ENCODE results near the gene LTBP4. TPM values are rescaled to one million over a fixed set of nuclear protein-coding genes. Genes with fewer than 3 reads are reported as not detected.

LTBP4 gene
- total and polyA plus RNA-seq, 7 experiments from 2014 or later: 21.8 to 116 (median 106) TPM

DNA sequence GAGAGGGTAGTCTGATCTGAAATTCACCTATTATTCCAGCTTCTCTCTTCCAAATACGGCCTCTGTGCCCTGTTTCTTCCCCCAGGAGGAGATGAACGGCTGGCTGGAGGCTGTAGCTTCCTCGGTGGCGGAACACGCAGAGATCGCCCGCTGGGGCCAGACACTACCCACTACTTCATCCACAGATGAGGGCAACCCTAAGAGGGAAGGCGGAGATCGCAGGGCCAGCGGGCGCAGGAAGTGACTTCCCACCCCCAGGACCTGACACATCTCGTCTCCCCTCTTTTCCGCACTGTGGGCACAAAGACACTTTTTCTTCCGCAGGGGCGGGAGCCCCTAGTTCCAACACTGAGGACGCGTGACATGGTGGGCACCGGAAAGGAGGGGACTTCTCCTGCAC lies 25.8 kb upstream of the LTBP4 start:
- peaks cover 0 to 10% (median 4%) of the 10 kb centered on the region in 5 donors for H3K36me3 Mint-ChIP-seq
- Histone ChIP-seq H3K4me3 (ENCODE audit: low read length) (no peak overlapping the region), H3K36me3 (ENCODE audit: control insufficient read depth in 2 of 3, insufficient read depth in 3 of 3, low read length in 3 of 3) (peaks cover 0 to 16% (median 0%) of the 10 kb centered on the region in 3 experiments), H3K27me3 (ENCODE audit: control insufficient read depth in 2 of 2, insufficient read depth in 2 of 2, low read length in 2 of 2) (no peaks in the 10 kb centered on the region), H3K27ac (ENCODE audit: low read depth, low read length) (peak overlapping the region; percentile 77), H3K4me1 (ENCODE audit: control insufficient read depth in 2 of 2, insufficient read depth in 2 of 2, low read length in 2 of 2) (peaks cover 17 to 30% of the 10 kb centered on the region in 2 donors), H3K9me3 (ENCODE audit: control insufficient read depth in 2 of 3, low read length in 3 of 3) (no peaks in the 10 kb centered on the region)
- H3K27ac Mint-ChIP-seq: peak overlapping the region in 7 of 9 donors; percentile 43 to 84 (median 77)
- CTCF ChIA-PET: no interaction called here
- POLR2A ChIA-PET: interaction anchor here (0.6 to 1.5 kb wide), 4 partner anchors 29 to 989 kb away, joined by 3 to 5 read pairs (median 4); no protein-coding TSS in a partner anchor
- peak overlapping the region; percentile 25 to 94 (median 60) for H3K4me3 Mint-ChIP-seq
- peaks cover 20 to 32% (median 26%) of the 10 kb centered on the region in 7 donors for H3K4me1 Mint-ChIP-seq
- peaks cover 0 to 4% (median 0%) of the 10 kb centered on the region in 11 donors for H3K9me3 Mint-ChIP-seq
- DNase-seq (no peak), ATAC-seq (no peak)
- intact Hi-C loops (cut with micrococcal nuclease): loop anchor here in 1 of 2 donors (10.0 kb wide), 2 partner anchors 139 to 689 kb away; partner anchors contain the start of genes COQ8B, HNRNPUL1 and ITPKC
- peaks cover 0 to 3% (median 0%) of the 10 kb centered on the region in 5 donors for H3K27me3 Mint-ChIP-seq

DNA sequence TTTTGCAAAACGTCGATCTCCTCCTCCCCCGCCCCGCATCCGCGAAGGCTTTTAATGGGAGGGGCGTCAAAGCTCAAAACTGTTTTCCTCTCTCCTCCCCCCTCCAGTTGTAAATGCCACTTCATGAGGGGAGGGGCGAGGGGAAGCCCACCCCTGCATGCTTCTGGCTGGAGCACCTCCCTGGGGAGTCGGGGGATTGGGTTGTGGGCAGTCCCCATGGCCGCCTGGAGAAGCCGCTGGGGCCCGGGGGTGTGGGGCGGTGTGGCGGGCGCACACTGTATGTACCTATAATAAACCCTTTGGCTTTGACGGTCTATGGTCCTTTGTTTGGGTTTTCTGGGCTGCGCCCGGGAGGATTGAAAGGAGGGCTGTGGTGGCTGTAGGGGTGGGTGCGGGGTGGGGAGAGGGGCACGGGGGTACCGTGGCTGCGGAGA lies 25.0 kb upstream of the LTBP4 start:
- Histone ChIP-seq H3K27ac (ENCODE audit: low read depth, low read length) (peak overlapping the region; percentile 77), H3K4me1 (ENCODE audit: control insufficient read depth in 2 of 2, insufficient read depth in 2 of 2, low read length in 2 of 2) (peaks cover 14 to 24% of the 10 kb centered on the region in 2 donors)

DNA sequence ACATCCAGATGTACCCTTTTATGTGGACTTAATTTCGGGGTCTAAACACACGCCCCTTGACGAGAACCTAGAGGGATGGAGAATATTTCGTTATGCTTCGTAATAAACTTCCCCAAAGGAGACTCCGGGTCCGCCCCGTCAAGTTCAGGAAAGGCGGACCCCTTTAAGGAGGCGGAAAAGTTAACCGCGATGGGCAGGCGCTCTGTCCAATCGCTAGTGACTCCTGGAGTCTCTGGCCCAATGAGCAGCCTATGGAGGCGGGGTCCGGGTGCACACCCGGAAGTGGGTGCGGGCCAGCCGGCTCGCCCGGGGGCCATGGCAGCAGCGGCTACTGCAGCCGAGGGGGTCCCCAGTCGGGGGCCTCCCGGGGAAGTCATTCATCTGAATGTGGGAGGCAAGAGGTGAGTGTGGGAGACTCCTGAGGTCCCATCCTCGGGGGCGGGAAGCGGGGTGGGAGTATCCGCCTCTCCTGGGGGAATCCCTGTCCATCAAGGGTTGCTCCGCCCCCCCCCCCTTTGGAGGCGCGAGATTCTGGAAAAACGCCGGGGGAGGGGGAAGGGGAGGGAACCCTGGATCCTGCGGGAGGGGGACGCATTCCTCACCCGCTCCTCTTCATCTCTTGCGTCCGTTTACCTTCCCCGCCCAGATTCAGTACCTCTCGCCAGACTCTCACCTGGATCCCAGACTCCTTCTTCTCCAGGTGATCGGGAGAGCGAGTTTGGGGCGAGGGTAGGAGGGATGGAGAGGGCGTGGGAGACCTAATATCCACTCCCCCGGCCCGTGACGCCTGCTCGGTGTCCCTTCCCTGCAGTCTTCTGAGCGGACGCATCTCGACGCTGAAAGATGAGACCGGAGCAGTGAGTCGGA lies 24.4 kb upstream of the LTBP4 start, which contains the start of gene SHKBP1:
Gene SHKBP1 (plus strand): TSS at position 289 of the 867 bp plus-strand sequence. CDS start 27 bp downstream, at position 316.
- H3K4me3 ChIP-seq (ENCODE audit: low read length): peak within 1 kb of the TSS; percentile 84
- POLR2A ChIA-PET: interaction anchor here (0.5 kb wide), 1 partner anchor 599 kb away, joined by 3 read pairs; no protein-coding TSS in a partner anchor

More for the DNA sequence above, 25.0 kb upstream of the LTBP4 start:
- H3K4me3 ChIP-seq (ENCODE audit: low read length): peak overlapping the region; percentile 84
- peak; percentile 19 for ATAC-seq
- POLR2A ChIA-PET: interaction anchor here (0.6 to 1.5 kb wide), 3 partner anchors 29 to 988 kb away, joined by 3 to 5 read pairs (median 3); no protein-coding TSS in a partner anchor
- H3K4me1 Mint-ChIP-seq: peaks cover 17 to 26% (median 21%) of the 10 kb centered on the region in 7 donors
- H3K36me3 Mint-ChIP-seq: peaks cover 0 to 14% (median 8%) of the 10 kb centered on the region in 5 donors
- peak overlapping the region; percentile 79 to 94 (median 87) for H3K27ac Mint-ChIP-seq
- intact Hi-C loops (cut with micrococcal nuclease): loop anchor here (1.0 to 10.0 kb wide), 9 partner anchors 22 to 821 kb away; partner anchors contain the start of genes BCKDHA (in 1 of the 2), COQ8B (in 1 of the 2), EXOSC5 (in 1 of the 2) and HNRNPUL1 (in 1 of the 2)
- H3K27me3 ChIP-seq (ENCODE audit: control insufficient read depth in 2 of 2, insufficient read depth in 2 of 2, low read length in 2 of 2): no peaks in the 10 kb centered on the region
- no peaks in the 10 kb centered on the region for H3K9me3 ChIP-seq (ENCODE audit: control insufficient read depth in 2 of 3, low read length in 3 of 3)
- peaks cover 0 to 25% (median 7%) of the 10 kb centered on the region in 3 experiments for H3K36me3 ChIP-seq (ENCODE audit: control insufficient read depth in 2 of 3, insufficient read depth in 3 of 3, low read length in 3 of 3)
- no peaks in the 10 kb centered on the region for H3K27me3 Mint-ChIP-seq
- H3K4me3 Mint-ChIP-seq: peak overlapping the region; percentile 80 to 96 (median 89)
- DNase-seq: peak in 3 of 9 donors; percentile 38 to 49 (median 45)
- no peaks in the 10 kb centered on the region for H3K9me3 Mint-ChIP-seq
- CTCF ChIA-PET: interaction anchor here (0.7 kb wide), 1 partner anchor 60 kb away, joined by 4 read pairs; no protein-coding TSS in a partner anchor

DNA sequence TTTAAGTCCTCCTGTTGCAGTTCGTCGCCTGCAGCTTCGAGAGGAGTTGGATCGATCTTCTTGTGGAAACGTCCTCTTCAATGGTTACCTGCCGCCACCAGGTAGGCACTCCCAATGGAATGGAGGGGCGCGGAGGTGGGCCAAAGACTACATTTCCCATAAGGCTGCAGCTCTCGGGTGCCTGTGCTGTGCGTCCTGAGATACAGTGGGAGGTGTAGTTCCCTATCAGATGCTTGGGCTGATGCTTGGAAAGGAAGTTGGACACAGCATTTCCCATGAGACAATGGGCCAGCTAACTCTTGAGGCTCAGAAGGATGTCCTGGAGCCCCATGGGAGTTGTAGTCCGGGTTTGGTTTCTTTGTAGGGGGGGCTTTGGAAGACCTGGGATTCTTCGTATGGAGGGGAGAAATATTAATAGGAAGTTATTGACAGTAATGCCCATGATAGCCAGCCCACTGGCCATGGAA lies 22.7 kb upstream of the LTBP4 start:
- POLR2A ChIA-PET: interaction anchor here (0.5 to 1.6 kb wide), 6 partner anchors 8 to 1543 kb away, joined by 3 to 9 read pairs (median 3); no protein-coding TSS in a partner anchor
- H3K4me3 ChIP-seq (ENCODE audit: low read length): no peak overlapping the region
- DNase-seq: peak in 1 of 9 donors; percentile 24
- Mint-ChIP-seq H3K36me3 (peaks cover 5 to 26% (median 12%) of the 10 kb centered on the region in 5 donors), H3K9me3 (no peaks in the 10 kb centered on the region), H3K27me3 (no peaks in the 10 kb centered on the region), H3K27ac (peak overlapping the region in 4 of 9 donors; percentile 32 to 87 (median 70)), H3K4me1 (peaks cover 16 to 26% (median 23%) of the 10 kb centered on the region in 7 donors), H3K4me3 (peak overlapping the region; percentile 57 to 96 (median 88))
- H3K9me3 ChIP-seq (ENCODE audit: control insufficient read depth in 2 of 3, low read length in 3 of 3): no peaks in the 10 kb centered on the region
- CTCF ChIA-PET: interaction anchor here (0.7 kb wide), 1 partner anchor 27 kb away, joined by 3 read pairs; no protein-coding TSS in a partner anchor
- intact Hi-C loops (cut with micrococcal nuclease): loop anchor here in 1 of 2 donors (10.0 kb wide), 2 partner anchors 136 to 686 kb away; partner anchors contain the start of genes COQ8B, HNRNPUL1 and ITPKC
- ATAC-seq: peak; percentile 26
- H3K4me1 ChIP-seq (ENCODE audit: control insufficient read depth in 2 of 2, insufficient read depth in 2 of 2, low read length in 2 of 2): peaks cover 14 to 22% of the 10 kb centered on the region in 2 donors
- no peak overlapping the region for H3K27ac ChIP-seq (ENCODE audit: low read depth, low read length)
- H3K27me3 ChIP-seq (ENCODE audit: control insufficient read depth in 2 of 2, insufficient read depth in 2 of 2, low read length in 2 of 2): no peaks in the 10 kb centered on the region
- H3K36me3 ChIP-seq (ENCODE audit: control insufficient read depth in 2 of 3, insufficient read depth in 3 of 3, low read length in 3 of 3): peaks cover 0 to 48% (median 16%) of the 10 kb centered on the region in 3 experiments

More for the DNA sequence above, 24.4 kb upstream of the LTBP4 start, which contains the start of gene SHKBP1:
- Mint-ChIP-seq H3K27ac (peak within 1 kb of the TSS; percentile 79 to 96 (median 87)), H3K4me1 (peaks cover 16 to 26% (median 20%) of the 10 kb centered on the region in 7 donors), H3K9me3 (no peaks in the 10 kb centered on the region), H3K27me3 (no peaks in the 10 kb centered on the region), H3K36me3 (peaks cover 0 to 20% (median 8%) of the 10 kb centered on the region in 5 donors), H3K4me3 (peak within 1 kb of the TSS; percentile 80 to 96 (median 90))
- CTCF ChIA-PET: interaction anchor here (0.7 kb wide), 1 partner anchor 60 kb away, joined by 4 read pairs; no protein-coding TSS in a partner anchor
- intact Hi-C loops (cut with micrococcal nuclease): loop anchor here (1.0 to 10.0 kb wide), 9 partner anchors 21 to 820 kb away; partner anchors contain the start of genes BCKDHA (in 1 of the 2), COQ8B (in 1 of the 2), EXOSC5 (in 1 of the 2) and HNRNPUL1 (in 1 of the 2)
- no peaks in the 10 kb centered on the region for H3K27me3 ChIP-seq (ENCODE audit: control insufficient read depth in 2 of 2, insufficient read depth in 2 of 2, low read length in 2 of 2)
- H3K4me1 ChIP-seq (ENCODE audit: control insufficient read depth in 2 of 2, insufficient read depth in 2 of 2, low read length in 2 of 2): peaks cover 14 to 22% of the 10 kb centered on the region in 2 donors
- ATAC-seq: peak; percentile 97
- peaks cover 0 to 31% (median 12%) of the 10 kb centered on the region in 3 experiments for H3K36me3 ChIP-seq (ENCODE audit: control insufficient read depth in 2 of 3, insufficient read depth in 3 of 3, low read length in 3 of 3)
- peak within 1 kb of the TSS; percentile 77 for H3K27ac ChIP-seq (ENCODE audit: low read depth, low read length)
- no peaks in the 10 kb centered on the region for H3K9me3 ChIP-seq (ENCODE audit: control insufficient read depth in 2 of 3, low read length in 3 of 3)
- peak; percentile 84 to 93 (median 92) for DNase-seq

DNA sequence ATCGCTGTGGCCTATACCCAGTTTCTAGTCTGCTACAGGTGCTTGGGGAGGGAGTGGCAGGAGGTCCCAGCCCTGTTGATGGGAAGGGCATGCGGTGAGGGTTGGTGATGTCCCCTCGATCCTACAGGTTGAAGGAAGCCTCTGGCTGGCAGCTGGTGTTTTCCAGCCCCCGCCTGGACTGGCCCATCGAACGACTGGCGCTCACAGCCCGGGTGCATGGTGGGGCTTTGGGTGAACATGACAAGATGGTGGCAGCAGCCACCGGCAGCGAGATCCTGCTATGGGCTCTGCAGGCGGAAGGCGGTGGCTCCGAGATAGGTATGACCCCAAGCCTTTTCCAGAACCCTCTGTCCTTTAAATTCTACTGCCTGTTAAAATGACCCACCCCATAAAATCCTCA lies 20.6 kb upstream of the LTBP4 start:
- peaks cover 9 to 67% (median 20%) of the 10 kb centered on the region in 3 experiments for H3K36me3 ChIP-seq (ENCODE audit: control insufficient read depth in 2 of 3, insufficient read depth in 3 of 3, low read length in 3 of 3)
- intact Hi-C loops (cut with micrococcal nuclease): no loop called here
- Mint-ChIP-seq H3K4me3 (no peak overlapping the region), H3K36me3 (peaks cover 5 to 35% (median 16%) of the 10 kb centered on the region in 5 donors), H3K27me3 (no peaks in the 10 kb centered on the region), H3K4me1 (peaks cover 20 to 24% (median 23%) of the 10 kb centered on the region in 7 donors), H3K9me3 (no peaks in the 10 kb centered on the region), H3K27ac (peak overlapping the region in 1 of 9 donors; percentile 24)
- H3K27ac ChIP-seq (ENCODE audit: low read depth, low read length): no peak overlapping the region
- H3K9me3 ChIP-seq (ENCODE audit: control insufficient read depth in 2 of 3, low read length in 3 of 3): no peaks in the 10 kb centered on the region
- POLR2A ChIA-PET: no interaction called here
- H3K4me3 ChIP-seq (ENCODE audit: low read length): no peak overlapping the region
- no peak for DNase-seq
- CTCF ChIA-PET: interaction anchor here (0.6 kb wide), 1 partner anchor 20 kb away, joined by 3 read pairs; the partner anchor contains the start of gene LTBP4
- peaks cover 14 to 22% of the 10 kb centered on the region in 2 donors for H3K4me1 ChIP-seq (ENCODE audit: control insufficient read depth in 2 of 2, insufficient read depth in 2 of 2, low read length in 2 of 2)
- ATAC-seq: no peak
- H3K27me3 ChIP-seq (ENCODE audit: control insufficient read depth in 2 of 2, insufficient read depth in 2 of 2, low read length in 2 of 2): no peaks in the 10 kb centered on the region
